ENCODE results near the gene EEIG2. TPM values are rescaled to one million over a fixed set of nuclear protein-coding genes. Genes with fewer than 3 reads are reported as not detected.

The EEIG2 gene
- total RNA-seq, 2 experiments from 2014 or later = 7.6 to 7.9 TPM

Other genes starting within 250 kb of the EEIG2 start
- gene NBPF6, start 109.8 kb upstream of the EEIG2 start, total RNA-seq = not detected
- 10 to 100 TPM; 18.7 to 19.3 TPM for gene HENMT1, start 101.0 kb downstream of the EEIG2 start, total RNA-seq
- gene PRPF38B, start 132.2 kb downstream of the EEIG2 start, total RNA-seq = 10 to 100 TPM; 50.4 to 52.2 TPM
- under 1 TPM in 1 of 2 experiments, not detected in 1; 0.05 TPM for gene FNDC7, start 152.8 kb downstream of the EEIG2 start, total RNA-seq
- gene STXBP3, start 186.6 kb downstream of the EEIG2 start, total RNA-seq = 10 to 100 TPM; 29.1 to 30.3 TPM